HTR-8/SVneo (cell line): ENCODE measurements around the gene NDUFAF4.

Source experiments
- DNase-seq: peaks from one replicate; pipeline ENCODE4 v3.0.0; 2011; ENCODE audit warnings: low spot score, mixed read lengths; ENCODE audit not compliant: insufficient read length
- FAIRE-seq: peaks from 2 replicates; lab custom pipeline; 2011; peaks lifted over from hg19 to GRCh38; lab: Jason Lieb, UNC

Gene NDUFAF4

GRCh38 chr6:96897396-96898240 lies at the start of gene NDUFAF4:
Gene NDUFAF4 (minus strand): TSS chr6:96897891. CDS start chr6:96897801, 90 bp downstream.
- DNase-seq (peak; percentile 91), FAIRE-seq (no peak)

- no peak for FAIRE-seq
- no peak for DNase-seq
These were observed 49.4 kb upstream of the NDUFAF4 start for GRCh38 chr6:96947055-96947454.

DNA sequence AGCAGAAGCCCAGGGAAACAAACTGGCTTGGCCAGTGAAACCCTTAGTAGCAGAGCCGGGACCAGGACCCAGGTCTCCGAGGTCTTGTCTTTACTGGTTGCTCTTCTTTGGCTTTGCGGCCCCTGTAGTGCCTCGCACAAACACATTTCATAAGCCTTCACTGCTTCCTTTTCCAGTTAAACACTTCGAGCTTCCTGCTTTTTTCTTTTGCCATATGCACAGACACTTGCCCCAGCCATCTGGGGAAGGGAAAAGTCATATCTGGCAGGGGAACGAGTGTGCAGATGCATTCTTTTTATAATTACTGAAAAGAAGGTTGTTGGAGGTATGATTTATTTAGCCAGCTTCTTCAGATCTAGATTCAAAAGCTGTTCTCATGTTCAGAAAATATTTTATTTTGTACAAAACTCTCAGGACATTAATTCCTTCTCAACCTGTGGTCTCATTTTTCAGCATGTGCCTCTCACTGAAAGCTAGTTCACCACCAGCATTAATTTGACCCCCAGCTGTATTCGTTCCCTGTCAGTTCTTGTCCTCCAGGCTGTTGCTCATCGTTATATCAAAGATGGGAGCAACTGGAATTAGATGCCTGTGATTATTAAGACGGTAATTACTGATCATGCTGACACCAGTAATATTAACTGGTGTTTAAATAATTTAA lies 46.0 kb upstream of the NDUFAF4 start:
- no peak for FAIRE-seq
- no peak for DNase-seq

DNA sequence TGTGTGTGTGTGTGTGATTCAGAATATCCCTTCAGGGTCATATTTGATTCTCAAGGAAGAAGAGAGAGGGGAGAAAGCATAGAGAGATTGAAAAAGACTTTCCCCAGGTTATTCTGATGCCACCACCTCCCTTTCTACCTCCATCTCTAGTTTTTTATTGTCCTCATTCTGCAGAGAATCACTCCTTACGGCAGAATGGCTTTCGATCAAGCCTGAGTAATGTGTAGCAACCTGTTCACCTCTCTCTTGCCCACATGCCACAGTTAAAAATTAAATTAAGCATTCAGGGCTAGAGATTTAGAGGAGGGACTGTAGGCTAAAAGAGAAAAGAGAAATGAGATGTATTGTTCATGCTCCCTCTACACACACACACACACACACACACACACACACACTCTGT lies 45.0 kb upstream of the NDUFAF4 start:
- DNase-seq (no peak), FAIRE-seq (no peak)

DNA sequence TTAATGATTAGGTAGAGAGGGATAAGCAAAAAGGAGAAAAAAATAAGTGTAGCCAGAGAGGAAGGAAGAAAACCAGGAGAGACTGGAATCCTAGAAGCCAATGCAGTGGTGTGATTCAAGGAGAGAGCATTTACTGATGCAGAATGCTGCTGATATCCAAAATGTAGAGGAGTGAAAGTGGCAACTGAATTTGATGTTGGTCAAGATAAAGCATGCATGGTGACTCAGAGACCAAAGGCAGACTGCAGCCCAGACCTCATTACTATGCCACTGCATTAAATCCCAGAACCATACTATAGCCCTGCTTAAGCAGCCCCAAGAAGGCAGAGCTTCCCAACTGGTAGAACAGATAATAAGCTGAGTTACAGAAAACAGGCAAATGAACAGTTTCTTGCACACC lies 42.6 kb upstream of the NDUFAF4 start:
- DNase-seq (no peak), FAIRE-seq (no peak)

DNA sequence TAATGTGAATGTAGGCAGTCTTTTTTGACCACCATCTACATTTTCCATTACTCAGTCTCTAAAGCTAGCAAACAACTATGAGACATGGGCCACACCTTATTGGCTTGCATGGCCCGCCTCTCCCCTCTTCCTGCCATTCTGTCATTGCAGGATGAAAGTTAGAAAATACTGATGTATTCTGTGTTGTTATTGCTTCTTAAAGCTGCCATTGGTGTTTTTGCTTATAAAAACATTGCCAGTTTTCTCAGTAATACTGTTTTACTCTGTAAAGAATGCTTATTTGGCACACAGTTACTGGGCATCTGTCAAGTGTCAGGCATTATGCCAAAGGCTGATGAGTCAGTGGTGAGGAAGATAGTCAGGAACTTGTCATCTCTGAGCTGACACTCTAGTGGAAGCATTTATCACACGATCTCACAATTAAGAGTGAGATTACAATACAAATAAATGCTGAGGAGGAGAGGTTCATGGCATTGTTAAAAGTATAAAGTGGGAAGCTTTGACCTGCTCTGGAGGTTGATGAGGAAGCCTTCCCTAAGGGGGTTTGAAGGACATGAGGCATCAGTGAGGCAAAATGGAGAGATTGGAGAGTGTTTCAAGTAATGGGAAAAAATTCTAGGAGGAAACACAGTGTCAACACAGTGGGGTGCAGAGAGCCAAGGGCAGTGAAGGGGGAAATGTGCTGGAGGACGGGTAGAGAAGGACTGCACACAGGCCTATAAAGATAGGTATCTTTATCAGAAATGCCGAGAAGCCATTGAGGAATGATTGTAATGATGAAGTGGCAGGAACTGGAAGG lies 41.5 kb upstream of the NDUFAF4 start:
- DNase-seq = peak; percentile 45

GRCh38 chr6:96934087-96934486 lies 36.4 kb upstream of the NDUFAF4 start:
- no peak for FAIRE-seq
- no peak for DNase-seq

More for the DNA sequence above, 41.5 kb upstream of the NDUFAF4 start:
- FAIRE-seq = peak; percentile 57

- no peak for FAIRE-seq
- no peak for DNase-seq
These were observed 33.5 kb upstream of the NDUFAF4 start for GRCh38 chr6:96931198-96931597.

DNA sequence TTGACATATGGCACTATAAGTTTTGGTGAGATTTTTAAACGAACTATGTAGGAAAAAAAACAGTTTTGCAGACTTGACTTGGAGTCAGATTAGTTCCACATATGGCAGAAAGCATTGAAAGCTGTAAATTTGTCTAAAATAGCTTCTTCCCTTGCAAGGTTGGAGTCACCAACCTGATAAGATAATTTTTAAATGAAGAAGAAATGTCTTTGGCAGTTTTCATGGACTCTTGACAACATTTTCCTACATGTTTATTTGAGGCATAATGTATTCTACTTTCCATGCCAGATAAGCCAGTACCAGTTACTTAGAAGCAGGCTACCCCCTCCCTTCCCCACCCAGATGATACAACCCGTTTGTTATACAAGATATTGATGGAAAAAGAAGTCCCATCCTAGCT lies 32.0 kb upstream of the NDUFAF4 start:
- FAIRE-seq = no peak
- no peak for DNase-seq

GRCh38 chr6:96927660-96928059 lies 30.0 kb upstream of the NDUFAF4 start:
- FAIRE-seq (no peak), DNase-seq (no peak)

GRCh38 chr6:96926425-96926824 lies 28.7 kb upstream of the NDUFAF4 start:
- DNase-seq (no peak), FAIRE-seq (no peak)

- FAIRE-seq (no peak), DNase-seq (no peak)
These were observed 27.6 kb upstream of the NDUFAF4 start for GRCh38 chr6:96925290-96925687.

DNA sequence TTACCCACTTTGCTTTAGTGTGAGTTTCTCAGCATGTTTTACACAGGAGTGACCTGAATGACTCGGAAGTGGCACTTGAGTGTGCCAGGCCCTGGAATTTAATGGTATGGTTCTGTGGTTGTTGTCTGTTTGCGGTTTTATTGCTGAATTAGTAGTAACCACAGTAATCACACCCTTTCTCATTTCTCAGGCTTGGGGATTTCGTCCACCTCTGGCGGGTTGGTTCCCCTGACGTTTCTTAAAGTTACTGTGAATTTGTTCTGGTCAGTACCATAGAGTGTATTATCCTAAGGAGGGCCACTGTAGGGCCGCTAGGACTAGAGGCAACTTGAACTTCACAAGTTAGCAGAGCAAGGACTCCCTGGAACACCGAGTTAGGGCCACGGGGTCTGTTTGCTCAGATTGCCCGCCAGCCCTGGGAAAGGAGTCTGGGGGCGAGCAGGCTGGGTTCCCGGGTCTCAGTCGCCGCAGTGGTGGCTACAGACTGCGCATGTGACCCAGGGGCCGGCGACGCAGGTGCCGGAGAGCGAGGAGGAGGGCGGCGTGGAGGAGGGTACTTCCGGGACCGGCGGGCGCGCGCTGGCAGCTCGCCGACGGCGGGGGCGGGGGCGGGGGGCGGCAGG lies 26.3 kb upstream of the NDUFAF4 start:
- DNase-seq = peak; percentile 2
- no peak for FAIRE-seq

DNA sequence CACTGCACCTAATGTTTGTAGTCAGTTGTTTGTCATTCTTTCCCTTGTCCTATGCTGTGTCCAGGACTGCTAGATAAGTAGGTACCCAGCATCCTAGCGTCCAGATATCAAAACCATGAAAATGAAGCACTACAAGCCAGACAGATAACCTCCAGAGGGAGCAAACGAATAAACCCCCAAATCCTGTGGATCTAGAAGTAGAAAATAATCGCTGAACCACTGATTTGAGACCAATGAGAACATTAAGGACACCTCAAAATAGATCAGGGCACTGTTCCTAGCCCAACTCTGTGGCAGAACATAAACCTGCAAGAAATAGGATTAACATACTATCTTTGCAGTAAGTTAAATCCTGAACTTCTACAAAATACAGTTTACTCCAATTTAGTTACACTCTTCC lies 25.7 kb upstream of the NDUFAF4 start:
- no peak for FAIRE-seq
- no peak for DNase-seq

- DNase-seq = no peak
- FAIRE-seq = no peak
These were observed 19.4 kb upstream of the NDUFAF4 start for GRCh38 chr6:96917098-96917497.

DNA sequence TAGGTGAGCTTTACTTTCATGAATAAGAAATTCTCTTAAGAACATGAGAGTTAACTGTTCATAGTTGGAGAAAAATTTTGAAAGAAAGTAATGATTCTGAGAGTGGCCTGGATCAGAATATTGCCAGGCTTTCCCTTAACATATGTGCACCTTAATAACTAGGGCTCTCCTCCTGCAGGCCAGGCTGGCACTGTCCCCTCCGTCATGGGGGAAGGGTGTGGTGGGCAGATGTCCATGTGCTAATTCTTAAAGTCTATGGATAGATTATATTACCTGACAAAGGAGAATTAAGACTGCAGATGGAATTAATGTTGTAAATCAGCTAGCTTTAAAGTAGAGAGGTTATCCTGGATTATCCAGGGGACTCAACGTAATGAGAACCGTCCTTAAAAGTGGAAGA lies 15.9 kb upstream of the NDUFAF4 start:
- FAIRE-seq = no peak

GRCh38 chr6:96911751-96912150 lies 14.1 kb upstream of the NDUFAF4 start:
- DNase-seq (no peak), FAIRE-seq (no peak)

More for the DNA sequence above, 15.9 kb upstream of the NDUFAF4 start:
- no peak for DNase-seq

DNA sequence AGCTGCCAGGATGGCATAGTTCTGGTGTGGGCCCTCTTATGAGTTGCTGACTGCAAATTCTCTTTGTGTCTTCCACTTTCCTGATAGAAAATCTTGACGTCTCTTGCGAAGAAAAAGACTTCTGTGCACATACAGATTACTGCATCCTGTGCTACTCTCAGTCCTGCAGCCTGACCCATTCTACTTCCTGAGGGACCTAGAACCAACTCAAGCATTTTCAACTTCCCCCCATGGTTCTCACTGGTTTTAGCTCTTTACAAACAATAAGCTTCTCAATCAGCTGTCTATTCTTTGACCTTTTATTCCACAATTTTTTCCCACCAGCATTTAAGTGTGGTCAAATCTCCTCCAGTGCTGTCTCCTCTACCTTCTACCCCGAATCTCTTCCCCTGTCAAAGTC lies 13.5 kb upstream of the NDUFAF4 start:
- no peak for FAIRE-seq
- no peak for DNase-seq

GRCh38 chr6:96909811-96910210 lies 12.1 kb upstream of the NDUFAF4 start:
- DNase-seq (no peak), FAIRE-seq (no peak)

DNA sequence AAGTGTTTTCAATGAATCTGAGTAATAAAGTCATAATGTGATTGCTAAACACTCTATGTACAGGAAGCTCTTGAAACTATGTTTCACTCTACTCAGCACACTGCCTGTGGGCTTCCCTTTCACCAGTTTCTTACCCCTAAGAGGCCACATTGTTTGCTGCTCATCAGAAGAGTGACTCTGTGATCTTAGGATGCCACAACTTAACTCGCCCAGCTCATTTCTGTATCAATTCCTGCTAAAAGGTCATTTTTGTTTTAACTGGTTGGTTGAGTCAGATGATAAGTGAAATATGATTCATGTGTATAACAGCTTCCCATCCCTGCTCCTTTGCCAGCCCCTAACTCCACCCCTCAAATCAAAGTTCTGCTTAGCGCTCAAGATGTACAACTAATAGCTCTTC lies 9.8 kb upstream of the NDUFAF4 start:
- DNase-seq (no peak), FAIRE-seq (no peak)
